HUES48 (cell line): ENCODE measurements around the gene MYO1E.
"Not testable (repeated sequence)": the region's sequence is repeated elsewhere in the genome, so short reads cannot be mapped to it uniquely, and the experiment has no call there.

Experiments used
- H3K27ac ChIP-seq: one replicate; pipeline ENCODE4 v1.7.0; 2013; ENCODE audit warnings: low read depth, low read length, inconsistent platforms
- H3K27me3 ChIP-seq: 2 replicates; pipeline ENCODE4 v1.6.1; 2013; ENCODE audit warnings: mild to moderate bottlenecking, low read length; ENCODE audit not compliant: control insufficient read depth, insufficient read depth
- H3K36me3 ChIP-seq: 2 replicates; pipeline ENCODE4 v1.6.1; 2013; ENCODE audit warnings: low read length; ENCODE audit not compliant: control insufficient read depth, insufficient read depth
- H3K4me1 ChIP-seq: 2 replicates; pipeline ENCODE4 v1.6.1; 2013; ENCODE audit warnings: mild to moderate bottlenecking, low read length; ENCODE audit not compliant: control insufficient read depth, insufficient read depth
- H3K4me3 ChIP-seq: 2 replicates; pipeline ENCODE4 v1.5.1; 2013; ENCODE audit warnings: mild to moderate bottlenecking, low read depth, low read length
- H3K9ac ChIP-seq: 2 replicates; pipeline ENCODE4 v1.6.1; 2013; ENCODE audit warnings: mild to moderate bottlenecking, low read depth, low read length, moderate library complexity
- H3K9me3 ChIP-seq: 2 replicates; pipeline ENCODE4 v1.6.1; 2013; ENCODE audit warnings: low read length; ENCODE audit not compliant: control insufficient read depth, insufficient read depth

Gene MYO1E

DNA sequence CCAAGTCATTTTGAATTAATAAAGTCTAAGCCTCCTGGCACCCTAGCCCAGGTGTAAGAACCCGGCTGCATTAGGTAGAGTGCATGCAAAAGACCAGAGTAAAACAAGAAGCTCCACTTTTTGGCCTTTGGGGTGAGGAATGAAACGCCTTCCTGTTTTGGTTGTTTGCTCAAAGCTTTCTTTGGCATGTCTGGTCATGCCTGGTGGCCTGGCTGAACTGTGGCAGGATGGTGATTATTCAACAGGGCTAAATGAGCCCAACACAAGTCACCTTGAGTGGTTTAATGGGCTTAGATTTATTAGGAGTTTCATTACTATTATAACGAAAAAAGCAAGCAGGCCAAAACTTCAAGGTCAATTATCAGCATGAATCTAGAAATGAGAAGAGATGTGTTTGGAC lies 206.9 kb downstream of the MYO1E start:
- H3K27ac ChIP-seq = no peak overlapping the region
- peaks cover 80% of the 10 kb centered on the region for H3K36me3 ChIP-seq
- no peak overlapping the region for H3K9ac ChIP-seq
- H3K4me3 ChIP-seq = no peak overlapping the region
- H3K9me3 ChIP-seq = no peaks in the 10 kb centered on the region
- no peaks in the 10 kb centered on the region for H3K27me3 ChIP-seq
- no peaks in the 10 kb centered on the region for H3K4me1 ChIP-seq

GRCh38 chr15:59162080-59162479 lies 210.6 kb downstream of the MYO1E start:
- not testable (repeated sequence) for H3K4me3 ChIP-seq, H3K27me3 ChIP-seq, H3K9ac ChIP-seq, H3K4me1 ChIP-seq, H3K27ac ChIP-seq, H3K9me3 ChIP-seq
- H3K36me3 ChIP-seq = peaks cover 88% of the 10 kb centered on the region

DNA sequence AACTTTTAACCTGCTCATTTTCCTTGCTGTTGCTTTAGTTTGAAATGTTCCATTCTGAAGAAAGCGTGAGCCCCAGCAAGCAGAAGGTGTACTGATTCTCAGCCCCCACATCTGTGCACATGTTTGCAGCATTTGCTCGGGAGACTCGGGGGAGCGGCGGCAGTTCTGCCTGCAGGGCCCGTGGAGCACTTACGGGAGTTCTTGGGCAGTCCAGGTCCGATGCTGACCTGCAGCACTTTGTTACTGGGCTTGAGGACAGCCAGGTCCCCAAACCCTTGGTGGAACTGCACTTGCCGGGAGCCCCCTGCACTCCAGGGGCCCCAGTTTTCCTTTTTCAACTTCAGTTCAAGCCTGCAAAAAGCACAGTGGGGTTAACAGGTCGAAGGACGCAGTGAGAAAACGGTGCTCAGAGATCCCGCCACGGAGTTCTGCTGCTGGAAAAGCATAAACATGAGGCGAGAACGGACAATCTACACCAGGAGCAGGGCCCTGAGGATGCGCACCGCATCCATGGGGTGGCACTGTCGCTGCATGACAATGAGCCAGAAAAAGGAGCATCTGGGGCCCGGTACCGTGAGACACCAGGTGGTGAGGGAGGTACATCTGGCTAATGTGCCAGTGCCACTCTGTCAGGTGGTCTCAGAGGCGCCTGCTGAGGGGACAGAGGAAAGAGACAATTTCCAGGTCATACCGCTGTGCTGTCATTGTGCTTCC lies 211.6 kb downstream of the MYO1E start:
- Histone ChIP-seq H3K27ac (no peak overlapping the region), H3K27me3 (no peaks in the 10 kb centered on the region), H3K9ac (no peak overlapping the region), H3K9me3 (no peaks in the 10 kb centered on the region), H3K36me3 (peaks cover 85% of the 10 kb centered on the region), H3K4me1 (no peaks in the 10 kb centered on the region), H3K4me3 (no peak overlapping the region)

DNA sequence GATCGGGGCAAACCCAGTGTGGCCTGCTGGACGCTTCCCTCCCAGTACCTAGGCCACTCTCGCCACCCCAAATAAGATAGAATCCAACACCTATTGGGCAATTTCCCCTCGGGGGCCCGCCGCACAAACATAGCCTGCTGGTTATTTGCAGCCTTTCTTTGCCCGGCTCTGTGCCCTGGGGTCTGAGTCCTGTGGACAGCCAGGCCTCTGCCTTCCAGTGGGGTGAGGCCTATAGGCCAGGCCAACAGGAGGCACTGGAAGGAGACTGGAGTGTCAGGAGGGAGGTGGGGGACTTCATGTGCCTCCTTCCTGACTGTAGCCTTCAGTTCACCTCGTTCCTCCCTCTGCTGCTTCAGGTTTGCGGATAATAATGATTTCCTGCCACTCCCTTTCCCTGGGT lies 213.5 kb downstream of the MYO1E start:
- Histone ChIP-seq H3K27me3 (no peaks in the 10 kb centered on the region), H3K27ac (no peak overlapping the region), H3K36me3 (peaks cover 91% of the 10 kb centered on the region)

GRCh38 chr15:59158701-59159034 lies 214.0 kb downstream of the MYO1E start:
- Histone ChIP-seq H3K4me3 (no peak overlapping the region), H3K27ac (no peak overlapping the region), H3K27me3 (no peaks in the 10 kb centered on the region), H3K4me1 (no peaks in the 10 kb centered on the region), H3K9ac (no peak overlapping the region), H3K9me3 (no peaks in the 10 kb centered on the region), H3K36me3 (peaks cover 92% of the 10 kb centered on the region)

More for the DNA sequence above, 213.5 kb downstream of the MYO1E start:
- H3K9ac ChIP-seq = no peak overlapping the region
- H3K9me3 ChIP-seq = no peaks in the 10 kb centered on the region
- H3K4me3 ChIP-seq = no peak overlapping the region
- no peaks in the 10 kb centered on the region for H3K4me1 ChIP-seq

GRCh38 chr15:59157840-59158700 lies 214.6 kb downstream of the MYO1E start:
- Histone ChIP-seq H3K4me1 (no peaks in the 10 kb centered on the region), H3K9ac (no peak overlapping the region), H3K9me3 (no peaks in the 10 kb centered on the region), H3K27ac (no peak overlapping the region), H3K4me3 (no peak overlapping the region), H3K36me3 (peaks cover 93% of the 10 kb centered on the region), H3K27me3 (no peaks in the 10 kb centered on the region)

- no peak overlapping the region for H3K4me3 ChIP-seq
- H3K9me3 ChIP-seq = no peaks in the 10 kb centered on the region
- H3K36me3 ChIP-seq = peaks cover 93% of the 10 kb centered on the region
- H3K27me3 ChIP-seq = no peaks in the 10 kb centered on the region
- no peak overlapping the region for H3K9ac ChIP-seq
- no peaks in the 10 kb centered on the region for H3K4me1 ChIP-seq
- no peak overlapping the region for H3K27ac ChIP-seq
These were observed 215.3 kb downstream of the MYO1E start for GRCh38 chr15:59157396-59157795.

DNA sequence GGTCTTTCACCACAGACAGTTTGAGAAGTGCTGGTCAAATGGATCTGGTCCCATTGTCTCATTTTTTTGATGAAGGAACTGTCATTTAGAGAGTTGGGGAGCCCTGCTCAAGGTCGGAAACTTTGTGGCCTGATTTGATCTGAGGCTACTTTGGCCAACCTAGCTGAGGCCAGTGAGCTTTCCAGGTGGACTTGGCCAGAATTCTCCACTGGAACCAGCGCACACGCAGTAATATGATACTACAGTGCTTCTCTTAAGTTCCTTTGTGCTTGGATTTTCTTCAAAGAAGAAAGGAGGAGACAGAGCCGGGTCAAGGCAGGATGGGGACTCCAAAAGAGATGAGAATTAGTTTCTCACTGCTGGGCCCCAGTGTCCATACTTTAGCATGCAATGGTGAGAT lies 217.2 kb downstream of the MYO1E start:
- Histone ChIP-seq H3K36me3 (peaks cover 88% of the 10 kb centered on the region), H3K27ac (no peak overlapping the region), H3K4me1 (no peaks in the 10 kb centered on the region), H3K4me3 (no peak overlapping the region), H3K27me3 (no peaks in the 10 kb centered on the region), H3K9me3 (no peaks in the 10 kb centered on the region), H3K9ac (no peak overlapping the region)

- H3K9me3 ChIP-seq = no peaks in the 10 kb centered on the region
- no peaks in the 10 kb centered on the region for H3K27me3 ChIP-seq
- H3K4me3 ChIP-seq = no peak overlapping the region
- no peak overlapping the region for H3K27ac ChIP-seq
- H3K36me3 ChIP-seq = peaks cover 85% of the 10 kb centered on the region
- no peaks in the 10 kb centered on the region for H3K4me1 ChIP-seq
- H3K9ac ChIP-seq = no peak overlapping the region
These were observed 218.4 kb downstream of the MYO1E start for GRCh38 chr15:59154243-59154642.

DNA sequence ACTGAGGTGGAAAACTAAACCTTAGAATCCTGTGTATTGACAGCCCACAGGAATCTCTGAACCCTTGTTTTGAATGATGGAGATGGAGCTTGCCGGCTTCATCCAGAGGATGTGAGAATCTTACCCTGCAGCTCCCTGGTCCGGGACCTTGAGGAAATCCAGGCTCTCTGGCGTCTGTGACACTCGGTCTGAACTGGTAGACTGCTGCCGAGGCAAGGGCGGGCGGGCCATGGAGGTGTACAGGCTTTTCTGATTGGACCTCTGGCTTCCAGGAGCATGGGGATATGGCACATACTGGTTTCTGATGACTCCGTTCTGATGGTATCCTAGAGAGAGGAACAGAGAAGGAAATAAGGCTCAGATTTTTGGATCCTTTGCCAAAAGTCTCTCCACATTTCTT lies 219.2 kb downstream of the MYO1E start:
- H3K9ac ChIP-seq = no peak overlapping the region
- no peak overlapping the region for H3K4me3 ChIP-seq
- H3K27me3 ChIP-seq = no peaks in the 10 kb centered on the region
- peaks cover 3% of the 10 kb centered on the region for H3K4me1 ChIP-seq
- peaks cover 77% of the 10 kb centered on the region for H3K36me3 ChIP-seq
- H3K27ac ChIP-seq = no peak overlapping the region
- no peaks in the 10 kb centered on the region for H3K9me3 ChIP-seq

DNA sequence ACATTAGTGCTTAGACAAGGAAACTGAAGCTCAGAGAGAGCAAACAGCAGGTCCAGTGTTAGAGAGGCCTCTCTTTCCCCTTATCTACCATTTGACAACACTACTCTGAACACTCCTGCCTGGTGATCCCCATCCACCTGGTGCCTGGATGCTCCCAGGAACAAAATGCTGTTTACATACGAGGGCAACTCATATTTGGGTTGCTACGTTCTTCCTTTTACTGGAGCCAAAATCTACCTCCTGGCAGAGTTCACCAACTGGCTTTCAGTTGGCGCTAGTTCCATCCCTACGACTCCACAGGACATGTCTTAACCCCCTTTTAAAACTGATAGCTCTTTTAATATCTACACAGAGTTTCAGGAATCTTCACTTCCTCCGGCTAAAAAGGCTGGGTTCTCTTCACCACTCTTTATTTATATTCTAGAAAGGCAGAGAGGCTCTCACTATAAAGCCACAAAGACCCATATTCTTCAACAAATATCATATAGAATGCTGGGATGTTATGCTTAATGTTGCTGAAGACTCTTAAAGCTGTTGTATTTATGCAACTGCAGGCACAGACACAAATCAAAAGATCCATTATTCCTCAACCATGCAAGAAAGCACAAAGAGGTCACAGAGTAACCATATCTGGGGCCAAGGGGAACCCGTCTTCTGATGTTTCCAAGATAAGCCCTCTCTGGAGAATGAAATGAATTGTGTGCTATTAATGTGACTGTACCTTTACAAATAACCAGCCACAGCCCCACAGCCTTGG lies 219.8 kb downstream of the MYO1E start:
- Histone ChIP-seq H3K9ac (no peak overlapping the region), H3K36me3 (peaks cover 72% of the 10 kb centered on the region), H3K4me1 (peaks cover 9% of the 10 kb centered on the region), H3K9me3 (no peaks in the 10 kb centered on the region), H3K27ac (no peak overlapping the region), H3K27me3 (no peaks in the 10 kb centered on the region), H3K4me3 (no peak overlapping the region)
